Fibroblast of pulmonary artery (primary cell): ENCODE data around the gene UBTD1.
"Not testable (repeated sequence)": the region's sequence is repeated elsewhere in the genome, so short reads cannot be mapped to it uniquely, and the experiment has no call there.

Experiments
- DNase-seq: peaks from one replicate; pipeline ENCODE4 v3.0.0-alpha.2; 2010; ENCODE audit warnings: low read depth
- H3K4me3 ChIP-seq: replicated peaks from 2 replicates; pipeline ENCODE4 v1.5.1; 2011; ENCODE audit warnings: low read depth, mild to moderate bottlenecking, control low read depth, low read length, moderate library complexity
- CTCF ChIP-seq: IDR thresholded peaks from 2 replicates; pipeline ENCODE4 v1.5.1; 2011; ENCODE audit warnings: mild to moderate bottlenecking, control low read depth, low read length, inconsistent platforms; ENCODE audit errors: missing control alignments

The UBTD1 gene

GRCh38 chr10:97519342-97519741 is 20.6 kb downstream of the UBTD1 start:
- peak; percentile 31 for DNase-seq
- no peak for TF ChIP-seq CTCF

GRCh38 chr10:97520520-97520919 is 21.8 kb downstream of the UBTD1 start:
- no peak overlapping the region for H3K4me3 ChIP-seq
- no peak for DNase-seq
- TF ChIP-seq CTCF = no peak

More at GRCh38 chr10:97519342-97519741, 20.6 kb downstream of the UBTD1 start:
- H3K4me3 ChIP-seq = no peak overlapping the region

GRCh38 chr10:97520978-97521761 is 22.4 kb downstream of the UBTD1 start:
- TF ChIP-seq CTCF = no peak
- no peak for DNase-seq
- H3K4me3 ChIP-seq = no peak overlapping the region

GRCh38 chr10:97522071-97522470 is 23.3 kb downstream of the UBTD1 start:
- H3K4me3 ChIP-seq = no peak overlapping the region
- DNase-seq = no peak
- no peak for TF ChIP-seq CTCF

GRCh38 chr10:97522937-97523336 is 24.2 kb downstream of the UBTD1 start:
- no peak overlapping the region for H3K4me3 ChIP-seq
- DNase-seq = no peak
- no peak for TF ChIP-seq CTCF

GRCh38 chr10:97525086-97525485 is 26.4 kb downstream of the UBTD1 start:
- no peak for TF ChIP-seq CTCF
- no peak overlapping the region for H3K4me3 ChIP-seq
- DNase-seq = no peak

- no peak overlapping the region for H3K4me3 ChIP-seq
- no peak for TF ChIP-seq CTCF
- DNase-seq = no peak
Measured at GRCh38 chr10:97525683-97526110, 27.0 kb downstream of the UBTD1 start.

- not testable (repeated sequence) for DNase-seq, H3K4me3 ChIP-seq
Measured at GRCh38 chr10:97528876-97529275, 30.2 kb downstream of the UBTD1 start.
